ENCODE results near the gene FLNB. TPM values are rescaled to one million over a fixed set of nuclear protein-coding genes. Genes with fewer than 3 reads are reported as not detected.
"Not testable (repeated sequence)": the region's sequence is repeated elsewhere in the genome, so short reads cannot be mapped to it uniquely, and the experiment has no call there.

Gene FLNB
- total RNA-seq, 2 donors from 2014 or later: 246 to 362 TPM

GRCh38 chr3:58197588-58197987 is 189.4 kb downstream of the FLNB start:
- H3K9me3 ChIP-seq: no peaks in the 10 kb centered on the region
- DNase-seq: no peak
- no peaks in the 10 kb centered on the region for H3K36me3 ChIP-seq
- TF ChIP-seq CTCF (IDR thresholded peaks at IDR 0.05): no peak
- no peak overlapping the region for H3K9ac ChIP-seq (ENCODE audit: low read depth in 2 of 2, low read length in 2 of 2)
- H3K4me3 ChIP-seq: no peak overlapping the region
- no peaks in the 10 kb centered on the region for H3K27me3 ChIP-seq
- no peak overlapping the region for H3K27ac ChIP-seq
- intact Hi-C loops (cut with DNase I): no loop called here
- no peaks in the 10 kb centered on the region for H3K4me1 ChIP-seq

GRCh38 chr3:58198362-58198761 is 190.1 kb downstream of the FLNB start:
- Histone ChIP-seq H3K27me3 (no peaks in the 10 kb centered on the region), H3K4me3 (no peak overlapping the region), H3K27ac (no peak overlapping the region), H3K9ac (ENCODE audit: low read depth in 2 of 2, low read length in 2 of 2) (no peak overlapping the region), H3K9me3 (no peaks in the 10 kb centered on the region), H3K36me3 (no peaks in the 10 kb centered on the region), H3K4me1 (no peaks in the 10 kb centered on the region)
- intact Hi-C loops (cut with DNase I): no loop called here
- no peak for DNase-seq
- no peak for TF ChIP-seq CTCF (IDR thresholded peaks at IDR 0.05)

GRCh38 chr3:58198804-58199203 is 190.6 kb downstream of the FLNB start:
- H3K9ac ChIP-seq (ENCODE audit: low read depth in 2 of 2, low read length in 2 of 2): no peak overlapping the region
- no peaks in the 10 kb centered on the region for H3K36me3 ChIP-seq
- no peak for TF ChIP-seq CTCF (IDR thresholded peaks at IDR 0.05)
- no peak for DNase-seq
- H3K9me3 ChIP-seq: no peaks in the 10 kb centered on the region
- no peak overlapping the region for H3K4me3 ChIP-seq
- H3K27me3 ChIP-seq: no peaks in the 10 kb centered on the region
- intact Hi-C loops (cut with DNase I): no loop called here
- H3K4me1 ChIP-seq: no peaks in the 10 kb centered on the region
- H3K27ac ChIP-seq: no peak overlapping the region

GRCh38 chr3:58200121-58200709 is 192.0 kb downstream of the FLNB start:
- Histone ChIP-seq H3K4me1 (no peaks in the 10 kb centered on the region), H3K27me3 (no peaks in the 10 kb centered on the region), H3K27ac (no peak overlapping the region), H3K4me3 (no peak overlapping the region), H3K9ac (ENCODE audit: low read depth in 2 of 2, low read length in 2 of 2) (no peak overlapping the region), H3K9me3 (no peaks in the 10 kb centered on the region), H3K36me3 (no peaks in the 10 kb centered on the region)
- no peak for DNase-seq
- no peak for TF ChIP-seq CTCF (IDR thresholded peaks at IDR 0.05)
- intact Hi-C loops (cut with DNase I): no loop called here

GRCh38 chr3:58200846-58201355 is 192.7 kb downstream of the FLNB start:
- H3K4me1 ChIP-seq: no peaks in the 10 kb centered on the region
- H3K27ac ChIP-seq: no peak overlapping the region
- no peaks in the 10 kb centered on the region for H3K27me3 ChIP-seq
- no peak for TF ChIP-seq CTCF (IDR thresholded peaks at IDR 0.05)
- no peak overlapping the region for H3K9ac ChIP-seq (ENCODE audit: low read depth in 2 of 2, low read length in 2 of 2)
- intact Hi-C loops (cut with DNase I): no loop called here
- no peaks in the 10 kb centered on the region for H3K9me3 ChIP-seq
- DNase-seq: no peak
- no peak overlapping the region for H3K4me3 ChIP-seq
- no peaks in the 10 kb centered on the region for H3K36me3 ChIP-seq

- H3K27me3 ChIP-seq; DNase-seq; intact Hi-C loops (cut with DNase I); H3K36me3 ChIP-seq; H3K9ac ChIP-seq (ENCODE audit: low read depth in 2 of 2, low read length in 2 of 2); H3K27ac ChIP-seq; H3K4me1 ChIP-seq; H3K4me3 ChIP-seq; H3K9me3 ChIP-seq: not testable (repeated sequence)
Measured at GRCh38 chr3:58201451-58201850, 193.2 kb downstream of the FLNB start.
